Loucy (cell line): Measurements from ENCODE around the gene MGA.

Experiments
- H2AFZ ChIP-seq: fragments of 200-600 bp; sonication (generic); 2 replicates; pipeline ENCODE4 v1.6.0; 2016; ENCODE audit warnings: antibody characterized with exemption, mild to moderate bottlenecking, low read length, moderate library complexity
- H3F3A ChIP-seq: fragments of 200-600 bp; 2 replicates; pipeline ENCODE4 v1.6.0; 2016; ENCODE audit warnings: antibody characterized with exemption, low read depth, mild to moderate bottlenecking
- H3K27me3 ChIP-seq: fragments of 200-600 bp; sonication (generic); 2 replicates; pipeline ENCODE4 v1.6.1; 2014; ENCODE audit warnings: low read length, mild to moderate bottlenecking; ENCODE audit not compliant: insufficient read depth, poor library complexity, severe bottlenecking
- H3K36me3 ChIP-seq: fragments of 200-600 bp; sonication (generic); 2 replicates; pipeline ENCODE4 v1.6.1; 2016; ENCODE audit warnings: low read length; ENCODE audit not compliant: insufficient read depth
- H3K4me1 ChIP-seq: fragments of 200-600 bp; sonication (generic); 2 replicates; pipeline ENCODE4 v1.5.1; 2014; ENCODE audit warnings: low read length, mild to moderate bottlenecking; ENCODE audit not compliant: insufficient read depth, poor library complexity, severe bottlenecking
- H3K4me2 ChIP-seq: fragments of 200-600 bp; sonication (generic); 2 replicates; pipeline ENCODE4 v1.6.0; 2014; ENCODE audit warnings: antibody characterized with exemption, low read length, low read depth, mild to moderate bottlenecking; ENCODE audit not compliant: poor library complexity, severe bottlenecking
- H3K4me3 ChIP-seq: fragments of 200-600 bp; sonication (generic); 2 replicates; pipeline ENCODE4 v1.5.1; 2014; ENCODE audit warnings: low read length, mild to moderate bottlenecking, mixed read lengths; ENCODE audit not compliant: poor library complexity, severe bottlenecking
- H3K79me2 ChIP-seq: fragments of 200-600 bp; sonication (generic); 2 replicates; pipeline ENCODE4 v1.6.1; 2014; ENCODE audit warnings: low read length; ENCODE audit not compliant: insufficient read depth
- H3K9ac ChIP-seq: fragments of 200-600 bp; sonication (generic); 2 replicates; pipeline ENCODE4 v1.6.0; 2014; ENCODE audit warnings: mild to moderate bottlenecking, low read depth, low read length, moderate library complexity; ENCODE audit not compliant: poor library complexity, severe bottlenecking
- H3K9me2 ChIP-seq: fragments of 200-600 bp; sonication (generic); replicated peaks from 2 replicates; pipeline ENCODE4 v1.6.1; 2016; ENCODE audit warnings: low read depth, low read length, mixed read lengths
- H3K9me3 ChIP-seq: fragments of 200-600 bp; sonication (generic); 2 replicates; pipeline ENCODE4 v1.6.1; 2014; ENCODE audit warnings: mild to moderate bottlenecking, antibody characterized with exemption, low read length, low read depth; ENCODE audit not compliant: insufficient read depth
- H4K20me1 ChIP-seq: fragments of 200-600 bp; sonication (generic); 2 replicates; pipeline ENCODE4 v1.6.0; 2014; ENCODE audit warnings: antibody characterized with exemption, low read length, mild to moderate bottlenecking; ENCODE audit not compliant: insufficient read depth, poor library complexity, severe bottlenecking
- CTCF ChIP-seq: fragments of 200-600 bp; sonication (generic); conservative IDR thresholded peaks from 2 replicates; pipeline ENCODE4 v1.5.1; 2014; ENCODE audit warnings: mild to moderate bottlenecking, antibody characterized with exemption, low read length
- EZH2phosphoT487 ChIP-seq: fragments of 200-600 bp; IDR thresholded peaks from 2 replicates; pipeline ENCODE4 v1.6.1; 2018; ENCODE audit warnings: antibody characterized with exemption, mild to moderate bottlenecking, moderate library complexity, borderline replicate concordance

MGA gene

GRCh38 chr15:41801850-41802455 is 141.7 kb downstream of the MGA start:
- Histone ChIP-seq H2AFZ (no peak overlapping the region), H3K4me3 (no peak overlapping the region)

GRCh38 chr15:41804361-41804760 is 144.2 kb downstream of the MGA start:
- peaks cover 29% of the 10 kb centered on the region; the same call in 1 of the 2 replicates for H3K36me3 ChIP-seq
- no peaks in the 10 kb centered on the region for H3F3A ChIP-seq
- no peaks in the 10 kb centered on the region for H3K27me3 ChIP-seq
- H2AFZ ChIP-seq: no peak overlapping the region
- no peak overlapping the region for H3K4me3 ChIP-seq
- H4K20me1 ChIP-seq: no peaks in the 10 kb centered on the region
- H3K9me2 ChIP-seq: no peaks in the 10 kb centered on the region
- TF ChIP-seq CTCF (no peak), EZH2phosphoT487 (no peak)
- no peaks in the 10 kb centered on the region for H3K9me3 ChIP-seq
- no peak overlapping the region for H3K4me2 ChIP-seq
- peak overlapping the region; percentile 50 for H3K9ac ChIP-seq
- no peaks in the 10 kb centered on the region for H3K79me2 ChIP-seq
- peaks cover 10% of the 10 kb centered on the region for H3K4me1 ChIP-seq

More at GRCh38 chr15:41801850-41802455, 141.7 kb downstream of the MGA start:
- Histone ChIP-seq H3K9me2 (no peaks in the 10 kb centered on the region), H3K4me1 (peaks cover 26% of the 10 kb centered on the region), H3K36me3 (peaks cover 29% of the 10 kb centered on the region; the same call in 1 of the 2 replicates), H3F3A (no peaks in the 10 kb centered on the region), H3K9me3 (no peaks in the 10 kb centered on the region), H3K9ac (no peak overlapping the region), H4K20me1 (no peaks in the 10 kb centered on the region), H3K79me2 (peaks cover 5% of the 10 kb centered on the region; the same call in 1 of the 2 replicates), H3K27me3 (no peaks in the 10 kb centered on the region), H3K4me2 (no peak overlapping the region)
- TF ChIP-seq EZH2phosphoT487: no peak
- TF ChIP-seq CTCF: no peak

- peak overlapping the region; percentile 50 for H3K9ac ChIP-seq
- H3K9me2 ChIP-seq: no peaks in the 10 kb centered on the region
- H3K4me1 ChIP-seq: peaks cover 13% of the 10 kb centered on the region
- no peak overlapping the region for H2AFZ ChIP-seq
- H3K4me3 ChIP-seq: no peak overlapping the region
- peaks cover 26% of the 10 kb centered on the region; the same call in 1 of the 2 replicates for H3K36me3 ChIP-seq
- no peaks in the 10 kb centered on the region for H3K9me3 ChIP-seq
- H3K27me3 ChIP-seq: no peaks in the 10 kb centered on the region
- H3K79me2 ChIP-seq: no peaks in the 10 kb centered on the region
- no peaks in the 10 kb centered on the region for H4K20me1 ChIP-seq
- TF ChIP-seq EZH2phosphoT487: no peak
- no peak for TF ChIP-seq CTCF
- H3F3A ChIP-seq: no peaks in the 10 kb centered on the region
- H3K4me2 ChIP-seq: no peak overlapping the region
Measured at GRCh38 chr15:41804916-41805666, 144.9 kb downstream of the MGA start.
